Thyroid gland (tissue), 4 donors: ENCODE measurements around the gene PTPRG. TPM values are rescaled to one million over a fixed set of nuclear protein-coding genes. Genes with fewer than 3 reads are reported as not detected.

Source experiments
- DNase-seq, 2 donors: peaks; one replicate each; pipeline ENCODE4 v3.0.0-alpha.2; 2019
- H3K27ac ChIP-seq, 3 donors: fragments of 200-600 bp; sonication (generic); 1 replicate in 2 of 3; 2 replicates in 1 of 3; pipeline ENCODE4 v1.5.1; 2016 to 2019; ENCODE audit warnings: mild to moderate bottlenecking in 1 of 3, moderate library complexity in 1 of 3
- H3K27me3 ChIP-seq: fragments of 200-600 bp; sonication (generic); one replicate; pipeline ENCODE4 v1.5.1; 2019
- H3K36me3 ChIP-seq, 2 donors: fragments of 200-600 bp; sonication (generic); one replicate each; pipeline ENCODE4 v1.5.1; 2016 to 2019
- H3K4me1 ChIP-seq, 2 donors: fragments of 200-600 bp; sonication (generic); one replicate each; pipeline ENCODE4 v1.5.1; 2017 to 2019
- H3K4me3 ChIP-seq, 3 donors: fragments of 200-600 bp; sonication (generic); replicated peaks in 1 of 3; 1 replicate in 2 of 3; 2 replicates in 1 of 3; pipeline ENCODE4 v1.5.1; 2016; ENCODE audit warnings: mild to moderate bottlenecking in 1 of 3
- H3K9me3 ChIP-seq: fragments of 200-600 bp; sonication (generic); one replicate; pipeline ENCODE4 v1.5.1; 2017
- CTCF ChIP-seq, 6 experiments: fragments of 200-600 bp in 3 of 6; fragments of 450-650 bp in 3 of 6; sonication (generic) in 3 of 6; IDR thresholded peaks; one replicate each; pipeline ENCODE4 v1.5.1; 2016 to 2019; ENCODE audit warnings: antibody characterized with exemption in 6 of 6, mild to moderate bottlenecking in 2 of 6, inconsistent platforms in 1 of 6, moderate library complexity in 1 of 6
- POLR2A ChIP-seq, 2 donors: fragments of 450-650 bp; IDR thresholded peaks; one replicate each; pipeline ENCODE4 v1.6.1; 2017; ENCODE audit warnings: antibody characterized with exemption in 2 of 2, mild to moderate bottlenecking in 2 of 2, moderate library complexity in 1 of 2
- WGBS, 2 donors: methylation state at CpG; one replicate each; pipeline ENCODE4 v1.1.5; 2017; 5-methylcytosine and 5-hydroxymethylcytosine counted together
- intact Hi-C: fragments of 100-400 bp; cut with DNase I; formaldehyde crosslinking; loops from one replicate; pipeline ENCODE4 v1.15.1; 2023
- total RNA-seq, 4 donors: library from RNA; depleted of rRNA; stranded (reverse); fragments of >200 nt; gene quantifications; one replicate each; pipeline ENCODE4 v1.2.3, GENCODE V29; 2016

The PTPRG gene
- total RNA-seq, 4 donors from 2014 or later, result 81.6 to 207 (median 132) TPM

GRCh38 chr3:61929617-61930016 is 368.2 kb downstream of the PTPRG start:
- H3K4me1 ChIP-seq, result peaks cover 13 to 16% of the 10 kb centered on the region in 2 donors
- H3K4me3 ChIP-seq, result no peak overlapping the region
- TF ChIP-seq CTCF (IDR thresholded peaks at IDR 0.05) (no peak), POLR2A (IDR thresholded peaks at IDR 0.05) (no peak)
- intact Hi-C loops, result no loop called here
- WGBS, 2 donors, result 94% methylated on average over 8 of the region's 8 CpGs
- H3K27me3 ChIP-seq, result no peaks in the 10 kb centered on the region
- no peak overlapping the region for H3K27ac ChIP-seq
- H3K36me3 ChIP-seq, result no peaks in the 10 kb centered on the region
- DNase-seq, result no peak
- no peaks in the 10 kb centered on the region for H3K9me3 ChIP-seq

DNA sequence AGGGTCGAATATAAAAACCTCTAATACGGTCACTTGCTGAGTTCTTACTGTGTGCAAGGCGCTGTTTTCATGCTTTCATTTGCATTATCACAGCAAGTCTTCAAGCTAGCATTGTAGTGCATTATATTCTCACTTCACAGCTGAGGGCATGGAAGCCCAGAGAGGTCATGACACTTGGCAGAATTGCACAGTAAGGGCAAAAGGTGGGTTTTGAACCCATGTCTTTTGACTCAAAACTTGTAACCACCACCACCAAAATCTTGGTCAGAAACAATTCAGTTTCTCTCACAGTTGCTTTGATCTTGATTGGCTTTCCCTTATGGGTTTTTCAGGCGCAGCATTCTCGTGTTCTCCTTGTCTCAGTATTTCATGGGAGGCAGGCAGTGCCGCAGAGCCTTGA is 371.1 kb downstream of the PTPRG start:
- intact Hi-C loops, result no loop called here
- 96 to 97% methylated on average over 6 of the region's 6 CpGs for WGBS, 2 donors
- Histone ChIP-seq H3K4me1 (peaks cover 4 to 7% of the 10 kb centered on the region in 2 donors), H3K9me3 (no peaks in the 10 kb centered on the region), H3K36me3 (no peaks in the 10 kb centered on the region), H3K4me3 (no peak overlapping the region), H3K27me3 (no peaks in the 10 kb centered on the region), H3K27ac (no peak overlapping the region)
- no peak for DNase-seq
- TF ChIP-seq CTCF (IDR thresholded peaks at IDR 0.05), result no peak
- TF ChIP-seq POLR2A (IDR thresholded peaks at IDR 0.05), result no peak

- Histone ChIP-seq H3K4me1 (no peaks in the 10 kb centered on the region), H3K9me3 (no peaks in the 10 kb centered on the region), H3K4me3 (no peak overlapping the region), H3K27ac (no peak overlapping the region), H3K27me3 (no peaks in the 10 kb centered on the region), H3K36me3 (no peaks in the 10 kb centered on the region)
- intact Hi-C loops, result no loop called here
- no peak for DNase-seq
- WGBS, 2 donors, result 97 to 98% methylated on average over 5 of the region's 5 CpGs
- TF ChIP-seq POLR2A (IDR thresholded peaks at IDR 0.05) (no peak), CTCF (IDR thresholded peaks at IDR 0.05) (no peak)
Measured at GRCh38 chr3:61933798-61934504, 372.6 kb downstream of the PTPRG start.

- no peaks in the 10 kb centered on the region for H3K27me3 ChIP-seq
- TF ChIP-seq POLR2A (IDR thresholded peaks at IDR 0.05) (no peak), CTCF (IDR thresholded peaks at IDR 0.05) (no peak)
- H3K4me1 ChIP-seq, result peaks cover 0 to 2% of the 10 kb centered on the region in 2 donors
- H3K4me3 ChIP-seq, result no peak overlapping the region
- no peaks in the 10 kb centered on the region for H3K36me3 ChIP-seq
- H3K27ac ChIP-seq, result no peak overlapping the region
- WGBS, 2 donors, result 91 to 100% methylated on average over 1 of the region's 1 CpG
- no peak for DNase-seq
- no peaks in the 10 kb centered on the region for H3K9me3 ChIP-seq
- intact Hi-C loops, result no loop called here
Measured at GRCh38 chr3:61934505-61934871, 373.1 kb downstream of the PTPRG start.

- Histone ChIP-seq H3K9me3 (no peaks in the 10 kb centered on the region), H3K27ac (no peak overlapping the region), H3K36me3 (no peaks in the 10 kb centered on the region), H3K4me1 (peaks cover 0 to 6% of the 10 kb centered on the region in 2 donors), H3K4me3 (no peak overlapping the region), H3K27me3 (no peaks in the 10 kb centered on the region)
- intact Hi-C loops, result no loop called here
- TF ChIP-seq CTCF (IDR thresholded peaks at IDR 0.05), result no peak
- no peak for TF ChIP-seq POLR2A (IDR thresholded peaks at IDR 0.05)
- no peak for DNase-seq
- WGBS, 2 donors, result 94 to 97% methylated on average over 3 of the region's 3 CpGs
Measured at GRCh38 chr3:61935814-61936213, 374.4 kb downstream of the PTPRG start.
